IPS-18c (cell line): ENCODE measurements around the gene RHEBL1.

Experiments used
- H3K4me3 ChIP-seq: 2 replicates; pipeline ENCODE4 v1.7.0; 2013; ENCODE audit warnings: low read depth, mild to moderate bottlenecking, low read length, moderate library complexity; ENCODE audit not compliant: insufficient read depth
- H3K9me3 ChIP-seq: one replicate; pipeline ENCODE4 v1.6.1; 2013; ENCODE audit warnings: mild to moderate bottlenecking, low read length, moderate library complexity; ENCODE audit not compliant: control insufficient read depth, insufficient read depth

The RHEBL1 gene, protein sequence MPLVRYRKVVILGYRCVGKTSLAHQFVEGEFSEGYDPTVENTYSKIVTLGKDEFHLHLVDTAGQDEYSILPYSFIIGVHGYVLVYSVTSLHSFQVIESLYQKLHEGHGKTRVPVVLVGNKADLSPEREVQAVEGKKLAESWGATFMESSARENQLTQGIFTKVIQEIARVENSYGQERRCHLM

DNA sequence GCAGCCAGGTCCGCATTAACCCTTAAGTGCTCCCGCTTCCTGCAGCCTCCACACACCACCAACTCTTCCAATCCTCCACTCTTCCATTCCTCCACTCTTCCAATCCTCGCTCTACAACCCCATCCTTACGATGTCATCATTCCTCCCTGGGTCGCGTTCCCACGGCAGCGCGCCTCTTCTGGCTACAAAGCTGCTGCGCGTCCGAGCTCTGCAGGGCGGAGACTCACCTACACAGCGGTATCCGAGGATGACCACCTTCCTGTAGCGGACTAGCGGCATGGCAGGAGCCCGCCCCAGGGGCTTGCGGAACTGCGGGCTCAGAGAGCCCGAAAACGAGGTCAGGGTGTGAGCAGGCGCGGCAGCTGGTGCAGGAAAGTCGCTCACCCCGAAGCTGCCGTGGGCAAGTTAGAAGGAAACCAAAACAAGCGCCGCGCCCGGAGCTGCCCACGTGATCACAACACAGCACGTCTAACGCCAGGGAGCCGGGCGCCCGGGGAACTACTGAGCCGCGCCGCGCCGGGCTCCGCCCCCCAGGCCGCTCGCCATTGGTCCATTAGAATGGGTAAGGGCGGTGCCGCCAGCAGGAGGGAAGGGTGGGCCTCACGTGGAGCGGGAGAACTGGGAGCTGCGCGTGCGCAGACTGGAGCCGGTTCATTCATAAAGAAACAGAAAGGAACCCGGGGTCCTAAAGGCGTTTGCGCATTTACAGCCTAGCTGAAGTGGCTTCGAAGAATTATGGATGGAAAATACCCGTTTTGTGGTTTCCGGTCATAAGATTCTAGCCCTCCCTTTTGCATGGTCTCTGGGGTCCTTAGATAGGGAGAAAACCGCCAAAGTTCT lies at the start of gene RHEBL1:
Gene RHEBL1 (minus strand): TSS at position 473 of the 840 bp plus-strand sequence. CDS start 194 bp downstream, at position 279.
- Histone ChIP-seq H3K9me3 (no peaks in the 10 kb centered on the region), H3K4me3 (peak within 1 kb of the TSS; percentile 91)

- H3K4me3 ChIP-seq: peak overlapping the region; percentile 100
Observed at GRCh38 chr12:49111206-49111605, 41.4 kb upstream of the RHEBL1 start.

DNA sequence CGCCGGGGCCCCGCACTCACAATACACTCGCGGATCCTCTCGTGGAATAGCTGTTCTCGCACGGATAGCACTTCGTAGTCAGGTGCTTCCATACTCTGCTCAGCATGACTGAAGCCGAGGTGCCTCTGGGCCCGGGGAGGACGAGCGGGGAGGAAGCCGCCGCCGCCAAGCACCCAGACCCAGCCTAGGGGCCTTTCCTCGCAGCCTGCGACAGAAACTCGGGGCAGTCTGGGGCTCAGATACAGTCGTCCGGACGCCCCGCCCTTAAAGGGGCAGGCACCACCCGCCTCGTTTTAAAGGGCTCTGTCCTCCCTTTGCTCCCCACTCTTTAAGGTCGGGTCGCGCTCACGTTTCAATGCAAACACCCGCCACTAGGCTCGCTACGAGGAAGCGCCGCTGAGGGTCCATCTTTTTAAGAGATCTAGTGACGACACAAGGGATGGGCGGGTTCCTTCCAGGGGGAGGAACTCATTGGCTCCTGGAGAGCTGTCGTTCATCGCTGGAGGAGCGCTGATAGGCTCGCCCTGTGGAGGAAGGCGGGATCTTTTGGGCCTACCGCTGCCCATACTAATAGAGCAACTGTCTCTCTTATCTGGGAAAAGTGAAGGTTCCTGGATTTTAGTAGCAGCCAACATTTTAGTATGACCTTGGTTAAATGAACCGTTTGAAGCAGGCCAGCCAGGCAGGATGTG lies 40.8 kb upstream of the RHEBL1 start, which contains the start of gene LMBR1L:
Gene LMBR1L (minus strand): TSS at position 384 of the 692 bp plus-strand sequence. CDS start 292 bp downstream, at position 92.
- H3K9me3 ChIP-seq: no peaks in the 10 kb centered on the region

More at GRCh38 chr12:49111206-49111605, 41.4 kb upstream of the RHEBL1 start:
- no peaks in the 10 kb centered on the region for H3K9me3 ChIP-seq

DNA sequence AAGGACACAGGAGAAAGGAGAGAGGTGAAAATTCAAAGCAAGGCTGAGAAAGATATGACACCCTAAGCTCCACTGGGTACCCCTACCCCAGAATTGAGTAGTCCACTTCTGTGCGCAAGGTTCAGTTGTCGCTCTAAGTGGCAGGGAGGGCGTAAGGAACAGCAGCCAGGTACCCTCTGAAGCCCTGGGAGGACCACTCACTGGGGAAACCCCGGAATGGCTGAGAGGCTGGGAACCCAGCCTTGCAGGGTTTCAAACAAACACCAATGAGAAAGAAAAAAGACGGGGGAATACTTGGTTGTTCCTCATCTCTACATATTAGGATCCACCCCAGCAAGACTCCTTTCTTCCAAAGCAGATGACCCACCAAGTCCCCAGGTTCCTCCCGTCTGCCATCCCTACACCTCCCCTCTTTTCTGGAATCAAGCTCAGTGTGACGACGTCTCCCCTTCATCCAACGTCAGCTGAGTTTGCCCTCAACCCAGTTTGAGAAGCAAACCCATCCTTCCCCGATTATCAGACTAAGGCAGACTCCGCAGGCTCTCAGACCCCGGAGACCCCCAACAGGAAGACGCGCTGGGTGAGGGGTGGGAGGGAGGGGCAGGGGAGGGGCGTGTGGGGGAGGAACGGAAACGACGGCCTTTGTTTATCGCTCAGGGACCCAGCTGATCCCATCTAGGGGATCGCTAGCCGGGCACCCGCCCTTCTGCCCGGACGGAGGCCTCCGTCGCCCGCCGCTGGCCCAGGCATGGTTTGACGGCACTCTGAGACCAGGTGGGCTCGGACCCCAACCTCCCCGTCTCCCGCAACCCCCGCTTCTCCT lies 40.1 kb upstream of the RHEBL1 start:
- peaks cover 2% of the 10 kb centered on the region for H3K9me3 ChIP-seq
- peak overlapping the region; percentile 100 for H3K4me3 ChIP-seq

More for the DNA sequence above, 40.8 kb upstream of the RHEBL1 start, which contains the start of gene LMBR1L:
- peak within 1 kb of the TSS; percentile 100 for H3K4me3 ChIP-seq

DNA sequence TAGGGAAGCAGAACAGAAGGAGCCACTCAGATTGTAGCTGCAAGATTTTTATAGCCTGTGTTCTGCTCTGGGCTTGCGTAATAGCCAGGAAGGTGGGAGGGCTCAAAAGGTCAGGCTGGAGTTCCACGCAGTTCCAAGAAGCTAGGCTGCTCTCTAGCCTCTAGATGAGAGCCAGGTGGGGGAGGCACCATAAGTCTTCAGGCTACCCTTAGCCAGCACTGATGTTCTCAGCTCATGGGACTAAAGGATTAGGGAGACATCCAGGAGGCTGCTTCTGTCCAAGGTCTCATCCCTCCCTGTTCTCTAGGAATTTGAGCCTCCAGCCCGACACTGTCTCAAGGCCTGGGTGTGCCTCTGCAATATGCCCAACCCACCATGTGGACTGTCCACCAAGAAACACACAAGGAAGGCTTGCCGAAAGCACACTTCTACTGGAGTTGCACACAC lies 39.2 kb upstream of the RHEBL1 start:
- H3K4me3 ChIP-seq: peak overlapping the region; percentile 100; the same call in 1 of the 2 replicates

DNA sequence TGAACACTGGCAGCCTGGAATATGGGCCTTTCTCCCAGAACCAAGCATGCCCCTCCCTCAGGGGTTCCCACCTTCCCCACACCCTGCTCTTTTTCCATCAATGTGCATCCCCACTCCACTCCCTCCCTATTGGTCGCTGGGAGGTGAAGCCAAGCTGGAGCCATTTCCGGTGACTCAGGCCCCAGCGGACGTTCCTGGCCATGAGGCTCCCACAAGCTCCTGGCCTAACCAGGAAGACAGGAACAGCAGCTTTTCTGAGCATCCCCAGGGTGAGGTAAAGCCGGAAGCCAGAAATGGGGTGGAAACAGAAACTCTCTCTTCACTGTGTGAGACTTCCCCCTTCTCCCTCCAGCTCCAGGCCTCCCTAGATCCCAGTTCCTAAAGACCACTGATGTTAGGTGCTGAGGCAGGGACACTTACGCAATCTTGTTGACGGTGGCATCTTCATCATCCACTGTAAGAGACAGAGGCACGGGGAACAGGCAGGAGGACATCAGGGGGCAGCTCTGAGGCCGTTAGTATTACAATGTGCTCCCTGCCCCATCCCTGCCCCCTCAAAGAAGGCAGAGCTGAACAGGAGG lies 35.8 kb upstream of the RHEBL1 start:
- Histone ChIP-seq H3K9me3 (peaks cover 2% of the 10 kb centered on the region), H3K4me3 (no peak overlapping the region)

More for the DNA sequence above, 39.2 kb upstream of the RHEBL1 start:
- H3K9me3 ChIP-seq: peaks cover 2% of the 10 kb centered on the region

- H3K9me3 ChIP-seq: peaks cover 2% of the 10 kb centered on the region
- no peak overlapping the region for H3K4me3 ChIP-seq
Observed at GRCh38 chr12:49104822-49105221, 35.0 kb upstream of the RHEBL1 start.

DNA sequence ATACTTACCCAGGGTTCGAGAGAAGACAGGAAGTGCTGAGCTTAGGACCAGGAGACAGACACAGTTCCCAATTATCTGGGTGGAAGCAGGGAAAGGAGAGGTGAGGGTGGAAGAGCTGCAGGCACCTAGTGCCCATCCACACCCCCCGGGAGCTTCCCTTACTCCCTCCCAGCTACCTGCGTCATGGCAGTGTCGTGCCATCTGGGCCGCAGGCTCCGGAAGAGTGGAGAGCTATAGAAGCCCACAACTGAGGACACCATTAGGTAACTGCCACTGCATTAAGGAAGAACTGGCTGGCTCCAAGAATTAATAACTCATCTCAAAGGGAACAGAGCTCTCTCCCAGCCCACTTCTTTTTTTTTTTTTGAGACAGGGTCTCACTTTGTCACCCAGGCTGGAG lies 30.6 kb upstream of the RHEBL1 start:
- Histone ChIP-seq H3K4me3 (no peak overlapping the region), H3K9me3 (peaks cover 1% of the 10 kb centered on the region)

GRCh38 chr12:49098703-49099102 lies 28.9 kb upstream of the RHEBL1 start:
- Histone ChIP-seq H3K4me3 (no peak overlapping the region), H3K9me3 (no peaks in the 10 kb centered on the region)

DNA sequence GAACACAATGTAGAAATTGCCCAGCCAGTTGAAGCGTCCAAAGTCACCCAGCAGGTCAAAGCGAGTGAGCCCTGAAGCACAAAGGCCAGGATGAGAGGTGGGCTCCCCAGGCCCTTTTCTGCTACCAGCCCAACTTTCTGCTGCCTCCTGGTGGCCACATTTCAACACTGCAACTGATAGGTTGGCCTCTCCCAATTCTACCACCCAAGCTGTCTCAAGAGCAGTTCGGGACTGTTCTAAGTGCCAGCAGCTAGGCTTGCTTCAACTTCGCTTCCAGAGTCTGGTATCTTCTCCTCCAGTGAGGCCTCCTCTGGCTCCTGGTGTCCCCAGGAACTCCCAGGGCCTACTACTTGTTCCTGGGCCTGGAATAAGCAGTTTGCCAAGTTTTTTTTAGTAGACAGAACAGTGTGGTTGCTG lies 28.3 kb upstream of the RHEBL1 start:
- no peak overlapping the region for H3K4me3 ChIP-seq

DNA sequence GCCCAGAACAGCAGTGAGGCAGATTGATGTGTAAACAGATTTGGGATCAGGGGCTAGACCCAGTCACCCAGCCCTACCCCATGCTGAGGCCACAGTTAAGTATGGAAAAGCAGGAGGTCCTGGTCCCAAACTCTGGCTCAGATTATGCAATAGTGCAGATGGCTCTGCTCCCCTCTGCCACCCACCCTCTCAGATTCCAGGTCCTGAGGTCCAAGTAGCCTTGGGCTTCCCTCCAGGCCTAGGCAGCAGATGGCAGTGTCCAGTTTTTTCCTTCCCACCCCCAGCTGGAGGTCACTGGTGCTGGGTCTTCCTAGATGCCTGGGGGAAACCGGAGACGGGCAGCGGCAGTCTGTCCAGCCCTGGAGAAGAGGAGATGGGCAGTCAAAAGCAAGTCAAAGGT lies 27.6 kb upstream of the RHEBL1 start:
- no peak overlapping the region for H3K4me3 ChIP-seq
- no peaks in the 10 kb centered on the region for H3K9me3 ChIP-seq

More for the DNA sequence above, 28.3 kb upstream of the RHEBL1 start:
- H3K9me3 ChIP-seq: no peaks in the 10 kb centered on the region

DNA sequence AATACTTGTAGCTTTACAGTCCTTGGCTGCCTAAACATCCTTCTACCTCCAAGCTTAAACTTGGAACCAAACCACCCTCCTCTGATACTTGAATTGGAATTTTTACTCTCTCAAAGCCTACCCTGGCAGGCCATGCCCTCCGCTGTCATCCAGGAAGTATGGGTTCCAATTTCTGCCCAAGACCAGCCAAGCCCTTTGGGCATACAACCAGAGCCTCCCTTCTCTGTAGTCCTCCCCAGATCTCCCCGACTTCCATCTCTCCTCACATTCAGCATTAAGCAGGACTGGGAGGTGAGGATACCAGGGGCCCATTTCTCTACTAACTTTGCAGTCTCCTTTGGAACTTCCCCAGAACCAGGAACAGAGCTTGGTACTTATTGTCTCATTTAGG lies 25.2 kb upstream of the RHEBL1 start:
- peaks cover 5% of the 10 kb centered on the region for H3K9me3 ChIP-seq
- H3K4me3 ChIP-seq: no peak overlapping the region

DNA sequence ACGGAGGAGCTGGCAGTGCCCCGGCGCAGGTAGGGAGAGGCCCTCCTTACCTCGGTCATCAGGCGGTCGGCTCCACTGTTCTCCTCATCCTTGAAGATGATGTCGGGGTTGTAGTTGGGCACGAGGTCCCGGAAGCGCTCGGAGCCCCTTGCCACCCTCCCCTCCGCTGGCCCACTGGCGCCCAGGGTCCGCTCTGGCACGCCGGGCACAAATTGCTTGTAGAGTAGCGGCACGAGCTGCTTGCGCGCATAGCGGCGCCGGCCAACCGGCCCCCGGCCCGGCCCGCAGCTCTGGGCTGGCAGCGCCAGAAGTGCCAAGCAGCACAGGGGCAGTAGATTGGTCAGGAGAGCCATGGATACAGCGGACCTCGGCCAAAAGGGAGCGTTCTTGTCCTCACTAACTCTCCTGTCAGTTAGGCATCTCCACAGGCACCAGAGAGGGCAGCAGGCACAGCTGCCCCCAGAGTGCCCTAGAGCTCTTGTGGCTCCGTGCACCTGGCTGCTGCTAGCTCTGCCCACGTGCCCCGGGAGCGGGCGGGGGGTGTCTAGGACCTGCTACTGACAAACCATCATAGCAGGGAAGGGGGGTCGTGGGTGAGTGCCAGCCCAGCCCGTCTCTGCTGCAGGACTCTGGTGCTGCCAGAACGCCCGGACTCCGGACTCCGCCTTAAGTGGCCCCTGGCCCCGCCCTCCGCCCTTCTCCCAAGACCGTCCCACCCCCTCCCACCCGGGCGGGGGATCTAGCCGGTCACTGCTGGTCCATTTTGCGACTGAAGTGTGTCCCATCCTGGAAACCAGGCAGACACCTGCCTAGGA lies 24.6 kb upstream of the RHEBL1 start, which contains the start of gene DHH:
Gene DHH (minus strand): TSS at position 642 of the 815 bp plus-strand sequence. CDS start 289 bp downstream, at position 353.
- peaks cover 5% of the 10 kb centered on the region for H3K9me3 ChIP-seq
- H3K4me3 ChIP-seq: peak within 1 kb of the TSS; percentile 38

GRCh38 chr12:49093792-49094159 lies 24.0 kb upstream of the RHEBL1 start:
- Histone ChIP-seq H3K9me3 (peaks cover 5% of the 10 kb centered on the region), H3K4me3 (peak overlapping the region; percentile 15; the same call in 1 of the 2 replicates)

DNA sequence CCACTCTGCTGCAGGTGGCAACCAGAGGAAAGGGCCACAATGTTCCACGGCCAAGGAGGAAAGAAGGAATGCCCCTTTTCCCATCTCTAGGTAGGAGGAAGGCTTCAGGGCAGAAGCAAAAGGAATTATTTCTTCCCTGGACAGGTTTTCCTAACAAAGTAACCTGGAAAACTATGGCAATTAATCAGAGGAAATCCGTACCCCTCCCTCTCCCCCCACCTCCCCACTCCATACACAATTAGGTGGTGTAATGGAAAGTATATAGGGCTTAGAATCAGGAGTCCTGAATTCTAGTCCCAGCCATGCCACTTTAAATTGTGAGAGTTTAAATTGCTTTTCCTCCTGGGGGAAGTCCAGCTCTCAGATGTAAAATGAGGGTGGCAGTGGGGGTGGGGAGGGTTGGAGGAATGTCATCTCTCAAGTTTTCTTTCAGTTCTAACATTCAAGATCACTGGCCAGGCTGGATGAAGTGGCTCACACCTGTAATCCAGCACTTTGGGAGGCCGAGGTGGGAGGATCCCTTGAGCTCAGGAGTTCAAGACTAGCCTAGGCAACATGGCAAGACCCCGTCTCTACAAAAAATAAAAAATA lies 23.1 kb upstream of the RHEBL1 start:
- Histone ChIP-seq H3K9me3 (peaks cover 5% of the 10 kb centered on the region), H3K4me3 (no peak overlapping the region)
